Measurements from ENCODE around the gene BSND. TPM values are rescaled to one million over a fixed set of nuclear protein-coding genes. Genes with fewer than 3 reads are reported as not detected.

The BSND gene
- polyA plus RNA-seq, 1 donor from 2014 or later, result not detected

DNA sequence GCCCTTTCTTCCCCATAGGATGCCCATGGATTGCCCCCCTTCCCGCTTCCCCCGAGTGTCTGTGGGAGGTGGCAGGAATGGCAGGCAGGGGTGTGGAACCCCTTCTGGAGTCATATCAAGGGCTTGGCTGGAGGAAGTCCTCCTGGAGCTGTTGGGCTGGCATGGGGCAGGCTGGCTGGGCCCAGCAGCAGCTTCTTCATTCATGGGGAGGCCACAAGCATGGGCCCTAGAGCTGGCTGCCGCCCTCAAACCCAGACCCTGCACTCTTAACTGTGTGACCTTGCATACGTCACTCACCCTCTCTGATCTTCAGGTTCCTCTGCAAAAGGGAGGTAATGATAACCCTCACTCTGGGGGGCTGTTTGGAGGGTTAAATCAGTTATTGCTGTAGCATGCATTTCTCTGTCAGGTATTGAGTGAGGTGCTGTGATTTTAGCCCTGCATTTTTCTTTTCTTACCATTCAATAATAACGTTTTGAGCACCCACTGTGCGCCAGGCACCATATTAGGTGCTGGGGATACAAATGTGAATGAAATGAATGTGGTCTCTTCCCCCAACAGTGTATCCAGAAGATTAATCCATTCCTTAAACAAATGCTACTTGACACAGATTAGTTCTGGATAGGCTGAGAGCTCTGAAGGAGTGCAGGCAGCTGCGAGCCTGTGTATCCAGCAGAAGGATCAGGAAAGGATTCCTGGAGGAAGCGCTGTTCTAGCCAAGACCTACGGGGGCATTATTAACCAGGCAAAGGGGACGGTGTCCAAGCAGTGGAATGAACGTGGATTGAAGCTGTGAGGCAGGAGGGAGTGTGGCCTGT lies 49.9 kb downstream of the BSND start:
- TF ChIP-seq MXI1 (conservative IDR thresholded peaks at IDR 0.05; ENCODE audit: poor library complexity, severe bottlenecking) (no peak), RAD21 (conservative IDR thresholded peaks at IDR 0.05) (no peak), TAF1 (IDR thresholded peaks at IDR 0.05; ENCODE audit: low read depth) (no peak), POLR2AphosphoS5 (IDR thresholded peaks at IDR 0.05) (no peak), SMC3 (conservative IDR thresholded peaks at IDR 0.05; ENCODE audit: poor library complexity) (no peak), EZH2 (IDR thresholded peaks at IDR 0.05; ENCODE audit: borderline replicate concordance, insufficient read depth, low read length, poor library complexity, severe bottlenecking) (no peak), EP300 (conservative IDR thresholded peaks at IDR 0.05; ENCODE audit: poor library complexity, severe bottlenecking) (no peak)
- TF ChIP-seq, protein P1, sequence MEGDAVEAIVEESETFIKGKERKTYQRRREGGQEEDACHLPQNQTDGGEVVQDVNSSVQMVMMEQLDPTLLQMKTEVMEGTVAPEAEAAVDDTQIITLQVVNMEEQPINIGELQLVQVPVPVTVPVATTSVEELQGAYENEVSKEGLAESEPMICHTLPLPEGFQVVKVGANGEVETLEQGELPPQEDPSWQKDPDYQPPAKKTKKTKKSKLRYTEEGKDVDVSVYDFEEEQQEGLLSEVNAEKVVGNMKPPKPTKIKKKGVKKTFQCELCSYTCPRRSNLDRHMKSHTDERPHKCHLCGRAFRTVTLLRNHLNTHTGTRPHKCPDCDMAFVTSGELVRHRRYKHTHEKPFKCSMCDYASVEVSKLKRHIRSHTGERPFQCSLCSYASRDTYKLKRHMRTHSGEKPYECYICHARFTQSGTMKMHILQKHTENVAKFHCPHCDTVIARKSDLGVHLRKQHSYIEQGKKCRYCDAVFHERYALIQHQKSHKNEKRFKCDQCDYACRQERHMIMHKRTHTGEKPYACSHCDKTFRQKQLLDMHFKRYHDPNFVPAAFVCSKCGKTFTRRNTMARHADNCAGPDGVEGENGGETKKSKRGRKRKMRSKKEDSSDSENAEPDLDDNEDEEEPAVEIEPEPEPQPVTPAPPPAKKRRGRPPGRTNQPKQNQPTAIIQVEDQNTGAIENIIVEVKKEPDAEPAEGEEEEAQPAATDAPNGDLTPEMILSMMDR (IDR thresholded peaks at IDR 0.05; ENCODE audit: poor library complexity, severe bottlenecking), result no peak
- TF ChIP-seq, protein P2, sequence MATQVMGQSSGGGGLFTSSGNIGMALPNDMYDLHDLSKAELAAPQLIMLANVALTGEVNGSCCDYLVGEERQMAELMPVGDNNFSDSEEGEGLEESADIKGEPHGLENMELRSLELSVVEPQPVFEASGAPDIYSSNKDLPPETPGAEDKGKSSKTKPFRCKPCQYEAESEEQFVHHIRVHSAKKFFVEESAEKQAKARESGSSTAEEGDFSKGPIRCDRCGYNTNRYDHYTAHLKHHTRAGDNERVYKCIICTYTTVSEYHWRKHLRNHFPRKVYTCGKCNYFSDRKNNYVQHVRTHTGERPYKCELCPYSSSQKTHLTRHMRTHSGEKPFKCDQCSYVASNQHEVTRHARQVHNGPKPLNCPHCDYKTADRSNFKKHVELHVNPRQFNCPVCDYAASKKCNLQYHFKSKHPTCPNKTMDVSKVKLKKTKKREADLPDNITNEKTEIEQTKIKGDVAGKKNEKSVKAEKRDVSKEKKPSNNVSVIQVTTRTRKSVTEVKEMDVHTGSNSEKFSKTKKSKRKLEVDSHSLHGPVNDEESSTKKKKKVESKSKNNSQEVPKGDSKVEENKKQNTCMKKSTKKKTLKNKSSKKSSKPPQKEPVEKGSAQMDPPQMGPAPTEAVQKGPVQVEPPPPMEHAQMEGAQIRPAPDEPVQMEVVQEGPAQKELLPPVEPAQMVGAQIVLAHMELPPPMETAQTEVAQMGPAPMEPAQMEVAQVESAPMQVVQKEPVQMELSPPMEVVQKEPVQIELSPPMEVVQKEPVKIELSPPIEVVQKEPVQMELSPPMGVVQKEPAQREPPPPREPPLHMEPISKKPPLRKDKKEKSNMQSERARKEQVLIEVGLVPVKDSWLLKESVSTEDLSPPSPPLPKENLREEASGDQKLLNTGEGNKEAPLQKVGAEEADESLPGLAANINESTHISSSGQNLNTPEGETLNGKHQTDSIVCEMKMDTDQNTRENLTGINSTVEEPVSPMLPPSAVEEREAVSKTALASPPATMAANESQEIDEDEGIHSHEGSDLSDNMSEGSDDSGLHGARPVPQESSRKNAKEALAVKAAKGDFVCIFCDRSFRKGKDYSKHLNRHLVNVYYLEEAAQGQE (IDR thresholded peaks at IDR 0.05; ENCODE audit: borderline replicate concordance), result no peak
- H3K27ac ChIP-seq (ENCODE audit: low read length), result no peak overlapping the region
- no peaks in the 10 kb centered on the region for H3K36me3 ChIP-seq (ENCODE audit: insufficient read depth, low read length)
- H3K4me3 ChIP-seq (ENCODE audit: low read length), result no peak overlapping the region
- H3F3A ChIP-seq (ENCODE audit: insufficient read depth, low read length, poor library complexity, severe bottlenecking), result no peaks in the 10 kb centered on the region
- no peak overlapping the region for H2AFZ ChIP-seq (ENCODE audit: low read depth, low read length)
- no peak overlapping the region for H3K9ac ChIP-seq (ENCODE audit: low read length)
- no peaks in the 10 kb centered on the region for H3K9me2 ChIP-seq (ENCODE audit: insufficient read depth, low read length)
- no peaks in the 10 kb centered on the region for H3K9me3 ChIP-seq (ENCODE audit: low read length)
- H3K79me2 ChIP-seq (replicated peaks; ENCODE audit: insufficient read depth, low read length), result no peaks in the 10 kb centered on the region
- H3K27me3 ChIP-seq (ENCODE audit: insufficient read depth, low read depth, low read length), result no peaks in the 10 kb centered on the region
- no peak overlapping the region for H3K4me2 ChIP-seq (ENCODE audit: low read length)
- no peaks in the 10 kb centered on the region for H4K20me1 ChIP-seq (ENCODE audit: insufficient read depth)

DNA sequence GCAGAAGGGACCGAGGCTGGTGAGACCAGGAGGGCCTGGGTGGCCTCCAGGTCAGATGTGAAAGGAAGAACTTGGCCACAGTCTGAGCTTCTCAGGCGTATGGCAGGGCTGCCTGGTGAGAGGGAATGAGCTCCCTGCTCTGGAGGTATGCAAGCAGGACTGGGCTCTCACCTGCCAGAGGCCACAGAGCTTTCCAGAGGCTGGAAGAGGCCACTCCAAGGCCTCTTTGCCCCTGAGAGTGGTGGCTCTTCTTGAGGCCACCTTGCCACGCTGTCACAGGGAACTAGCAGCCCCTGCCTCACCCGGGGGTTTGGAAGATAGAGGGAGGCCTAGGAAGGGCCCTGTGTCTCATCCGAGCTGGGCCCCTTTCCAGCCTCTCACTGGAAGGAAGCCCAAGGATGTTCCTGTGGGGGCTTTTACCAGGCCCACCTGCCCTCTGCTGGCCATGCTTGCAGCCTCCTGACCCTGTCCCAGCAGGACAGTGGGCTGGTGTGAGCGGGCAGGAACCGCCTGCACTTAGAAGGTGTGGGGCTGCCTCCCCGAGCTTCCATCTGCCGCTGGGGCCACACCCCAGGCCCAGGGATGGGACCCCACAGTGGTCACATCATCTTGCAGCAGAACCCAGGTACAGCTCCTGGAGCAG lies 50.7 kb downstream of the BSND start:
- H3K36me3 ChIP-seq (ENCODE audit: insufficient read depth, low read length), result no peaks in the 10 kb centered on the region
- no peak overlapping the region for H3K9ac ChIP-seq (ENCODE audit: low read length)
- no peaks in the 10 kb centered on the region for H3K9me2 ChIP-seq (ENCODE audit: insufficient read depth, low read length)
- no peak overlapping the region for H3K4me2 ChIP-seq (ENCODE audit: low read length)
- no peak overlapping the region for H3K27ac ChIP-seq (ENCODE audit: low read length)
- no peaks in the 10 kb centered on the region for H3K79me2 ChIP-seq (replicated peaks; ENCODE audit: insufficient read depth, low read length)
- no peak overlapping the region for H2AFZ ChIP-seq (ENCODE audit: low read depth, low read length)
- no peaks in the 10 kb centered on the region for H3K9me3 ChIP-seq (ENCODE audit: low read length)
- H3K4me3 ChIP-seq (ENCODE audit: low read length), result no peak overlapping the region
- H3F3A ChIP-seq (ENCODE audit: insufficient read depth, low read length, poor library complexity, severe bottlenecking), result no peaks in the 10 kb centered on the region
- no peaks in the 10 kb centered on the region for H4K20me1 ChIP-seq (ENCODE audit: insufficient read depth)
- H3K27me3 ChIP-seq (ENCODE audit: insufficient read depth, low read depth, low read length), result no peaks in the 10 kb centered on the region
- TF ChIP-seq, protein P1 (IDR thresholded peaks at IDR 0.05; ENCODE audit: poor library complexity, severe bottlenecking), result no peak
- TF ChIP-seq MXI1 (conservative IDR thresholded peaks at IDR 0.05; ENCODE audit: poor library complexity, severe bottlenecking), result no peak

Data from neural cell (in vitro differentiated cells).